Activated CD4-positive, alpha-beta T cell treated with anti-CD3 and anti-CD28 coated beads for 36 hours (primary cell): ENCODE measurements around the gene FEM1A. TPM values are rescaled to one million over a fixed set of nuclear protein-coding genes. Genes with fewer than 3 reads are reported as not detected.
"Not testable (repeated sequence)": the region's sequence is repeated elsewhere in the genome, so short reads cannot be mapped to it uniquely, and the experiment has no call there.

Source experiments
- ATAC-seq: fragments of 200-7000 bp; cut with Tn5 transposase; one replicate; pipeline ENCODE4 v1.10.0; 2021; ENCODE audit warnings: mild to moderate bottlenecking, moderate library complexity
- CTCF ChIA-PET: fragments of 350-600 bp; sonication (Branson Sonifier 250); formaldehyde crosslinking; loops from one replicate; lab custom pipeline; 2021; ENCODE audit warnings: antibody characterized with exemption; lab: Charles Lee
- POLR2A ChIA-PET: fragments of 350-600 bp; sonication (Branson Sonifier 250); formaldehyde crosslinking; loops from one replicate; lab custom pipeline; 2021; ENCODE audit warnings: antibody characterized with exemption, inconsistent platforms; lab: Charles Lee
- DNase-seq: peaks from one replicate; pipeline ENCODE4 v3.0.0-alpha.2; 2020
- H3K27ac Mint-ChIP-seq: one replicate; pipeline ENCODE4 v1.8.0; 2021; ENCODE audit warnings: mixed read lengths
- H3K27me3 Mint-ChIP-seq: one replicate; pipeline ENCODE4 v1.8.0; 2021; ENCODE audit warnings: mixed read lengths
- H3K36me3 Mint-ChIP-seq: one replicate; pipeline ENCODE4 v1.8.0; 2021; ENCODE audit warnings: low read depth, mixed read lengths
- H3K4me1 Mint-ChIP-seq: one replicate; pipeline ENCODE4 v1.8.0; 2021; ENCODE audit warnings: mixed read lengths
- H3K4me3 Mint-ChIP-seq: one replicate; pipeline ENCODE4 v1.8.0; 2021; ENCODE audit warnings: mild to moderate bottlenecking, moderate library complexity, mixed read lengths
- H3K9me3 Mint-ChIP-seq: one replicate; pipeline ENCODE4 v1.8.0; 2021; ENCODE audit warnings: low read depth, mixed read lengths
- intact Hi-C, 2 experiments: fragments of 100-400 bp; cut with DNase I in 1 of 2; cut with micrococcal nuclease in 1 of 2; formaldehyde crosslinking; loops; one replicate each; pipeline versions ENCODE4 v1.14.2 to v1.15.1; 2022 to 2024; cut with DNase I, micrococcal nuclease
- total RNA-seq, 2 experiments: library from RNA; stranded (reverse); gene quantifications; one replicate each; pipeline ENCODE4 v1.2.3, GENCODE V29; 2021

FEM1A gene
- total RNA-seq, 2 experiments from 2014 or later: 9.2 to 10.6 TPM

GRCh38 chr19:4815426-4816201 is 24.1 kb downstream of the FEM1A start:
- peak overlapping the region; percentile 77 for H3K27ac Mint-ChIP-seq
- peaks cover 22% of the 10 kb centered on the region for H3K36me3 Mint-ChIP-seq
- ChIA-PET POLR2A (no interaction called here), CTCF (interaction anchor here (0.8 kb wide), 1 partner anchor 101 kb away, joined by 5 read pairs; no protein-coding TSS in a partner anchor)
- H3K4me3 Mint-ChIP-seq: peak overlapping the region; percentile 55
- peaks cover 26% of the 10 kb centered on the region for H3K4me1 Mint-ChIP-seq
- no peaks in the 10 kb centered on the region for H3K27me3 Mint-ChIP-seq
- DNase-seq: peak; percentile 84
- peak; percentile 87 for ATAC-seq
- intact Hi-C loops: loop anchor here (1.0 to 2.0 kb wide), 4 partner anchors 15 to 153 kb away; partner anchors contain the start of genes TICAM1 (in 2 of the 2), FEM1A (in 1 of the 2) and KDM4B (in 1 of the 2)
- no peaks in the 10 kb centered on the region for H3K9me3 Mint-ChIP-seq

- Mint-ChIP-seq H3K9me3 (no peaks in the 10 kb centered on the region), H3K27me3 (no peaks in the 10 kb centered on the region), H3K4me3 (no peak overlapping the region), H3K27ac (no peak overlapping the region), H3K4me1 (peaks cover 26% of the 10 kb centered on the region), H3K36me3 (peaks cover 22% of the 10 kb centered on the region)
- DNase-seq (no peak), ATAC-seq (no peak)
- intact Hi-C loops: no loop called here
- ChIA-PET CTCF (interaction anchor here (0.8 to 1.0 kb wide), 2 partner anchors 38 to 100 kb away, joined by 3 to 5 read pairs; no protein-coding TSS in a partner anchor), POLR2A (interaction anchor here (0.9 kb wide), 1 partner anchor 49 kb away, joined by 3 read pairs; no protein-coding TSS in a partner anchor)
These were observed 24.8 kb downstream of the FEM1A start for GRCh38 chr19:4816202-4816949.

- CTCF ChIA-PET: interaction anchor here (0.6 to 3.3 kb wide), 6 partner anchors 7 to 215 kb away, joined by 3 to 24 read pairs (median 3); no protein-coding TSS in a partner anchor
- DNase-seq (no peak), ATAC-seq (no peak)
- intact Hi-C loops: no loop called here
- no peaks in the 10 kb centered on the region for H3K27me3 Mint-ChIP-seq
- H3K4me1 Mint-ChIP-seq: peaks cover 22% of the 10 kb centered on the region
- no peak overlapping the region for H3K27ac Mint-ChIP-seq
- H3K4me3 Mint-ChIP-seq: no peak overlapping the region
- no peaks in the 10 kb centered on the region for H3K9me3 Mint-ChIP-seq
- POLR2A ChIA-PET: interaction anchor here (0.9 kb wide), 1 partner anchor 48 kb away, joined by 3 read pairs; no protein-coding TSS in a partner anchor
- peaks cover 22% of the 10 kb centered on the region for H3K36me3 Mint-ChIP-seq
These were observed 25.4 kb downstream of the FEM1A start for GRCh38 chr19:4816950-4817278.

- no peaks in the 10 kb centered on the region for H3K27me3 Mint-ChIP-seq
- no peak overlapping the region for H3K27ac Mint-ChIP-seq
- DNase-seq (no peak), ATAC-seq (no peak)
- peaks cover 23% of the 10 kb centered on the region for H3K36me3 Mint-ChIP-seq
- H3K9me3 Mint-ChIP-seq: no peaks in the 10 kb centered on the region
- peaks cover 18% of the 10 kb centered on the region for H3K4me1 Mint-ChIP-seq
- H3K4me3 Mint-ChIP-seq: no peak overlapping the region
- POLR2A ChIA-PET: interaction anchor here (0.7 to 0.9 kb wide), 2 partner anchors 47 to 723 kb away, joined by 3 read pairs; no protein-coding TSS in a partner anchor
- intact Hi-C loops: no loop called here
- CTCF ChIA-PET: interaction anchor here (0.6 to 3.3 kb wide), 5 partner anchors 8 to 214 kb away, joined by 3 to 24 read pairs (median 3); no protein-coding TSS in a partner anchor
These were observed 26.1 kb downstream of the FEM1A start for GRCh38 chr19:4817467-4818277.

- Mint-ChIP-seq H3K36me3 (peaks cover 21% of the 10 kb centered on the region), H3K27me3 (no peaks in the 10 kb centered on the region), H3K9me3 (no peaks in the 10 kb centered on the region), H3K4me1 (no peaks in the 10 kb centered on the region), H3K27ac (peak overlapping the region; percentile 6), H3K4me3 (no peak overlapping the region)
- CTCF ChIA-PET: no interaction called here
- POLR2A ChIA-PET: no interaction called here
- no peak for DNase-seq
- intact Hi-C loops: no loop called here
- no peak for ATAC-seq
These were observed 29.7 kb downstream of the FEM1A start for GRCh38 chr19:4821265-4821664.

- H3K4me1 Mint-ChIP-seq, POLR2A ChIA-PET, intact Hi-C loops, H3K9me3 Mint-ChIP-seq, H3K27me3 Mint-ChIP-seq, H3K4me3 Mint-ChIP-seq, DNase-seq, H3K27ac Mint-ChIP-seq, ATAC-seq: not testable (repeated sequence)
- CTCF ChIA-PET: interaction anchor here (0.6 to 2.8 kb wide), 3 partner anchors 13 to 29 kb away, joined by 5 to 21 read pairs (median 9); no protein-coding TSS in a partner anchor
- peaks cover 11% of the 10 kb centered on the region for H3K36me3 Mint-ChIP-seq
These were observed 30.8 kb downstream of the FEM1A start for GRCh38 chr19:4822354-4822753.

GRCh38 chr19:4823577-4823976 is 32.0 kb downstream of the FEM1A start:
- H3K36me3 Mint-ChIP-seq: peaks cover 9% of the 10 kb centered on the region
- H3K27me3 Mint-ChIP-seq: no peaks in the 10 kb centered on the region
- no peaks in the 10 kb centered on the region for H3K9me3 Mint-ChIP-seq
- no peak overlapping the region for H3K4me3 Mint-ChIP-seq
- ATAC-seq (no peak), DNase-seq (no peak)
- no peak overlapping the region for H3K27ac Mint-ChIP-seq
- POLR2A ChIA-PET: no interaction called here
- intact Hi-C loops: no loop called here
- CTCF ChIA-PET: interaction anchor here (0.5 to 2.8 kb wide), 5 partner anchors 10 to 747 kb away, joined by 3 to 21 read pairs (median 4); partner anchors contain the start of gene FEM1A
- H3K4me1 Mint-ChIP-seq: peaks cover 2% of the 10 kb centered on the region

GRCh38 chr19:4829001-4829712 is 37.6 kb downstream of the FEM1A start:
- peak overlapping the region; percentile 85 for H3K4me3 Mint-ChIP-seq
- no peaks in the 10 kb centered on the region for H3K9me3 Mint-ChIP-seq
- intact Hi-C loops: no loop called here
- ATAC-seq (no peak), DNase-seq (no peak)
- ChIA-PET CTCF (interaction anchor here (0.7 to 4.7 kb wide), 6 partner anchors 11 to 83 kb away, joined by 3 to 24 read pairs (median 8); partner anchors contain the start of gene FEM1A), POLR2A (interaction anchor here (0.7 kb wide), 1 partner anchor 281 kb away, joined by 4 read pairs; no protein-coding TSS in a partner anchor)
- H3K27me3 Mint-ChIP-seq: no peaks in the 10 kb centered on the region
- peaks cover 22% of the 10 kb centered on the region for H3K4me1 Mint-ChIP-seq
- H3K27ac Mint-ChIP-seq: peak overlapping the region; percentile 80
- peaks cover 15% of the 10 kb centered on the region for H3K36me3 Mint-ChIP-seq

- CTCF ChIA-PET: interaction anchor here (0.5 to 3.5 kb wide), 8 partner anchors 10 to 1132 kb away, joined by 3 to 23 read pairs (median 4); partner anchors contain the start of gene FEM1A
- Mint-ChIP-seq H3K27me3 (no peaks in the 10 kb centered on the region), H3K9me3 (no peaks in the 10 kb centered on the region), H3K36me3 (peaks cover 15% of the 10 kb centered on the region), H3K27ac (peak overlapping the region; percentile 87), H3K4me1 (peaks cover 22% of the 10 kb centered on the region), H3K4me3 (peak overlapping the region; percentile 85)
- DNase-seq (no peak), ATAC-seq (no peak)
- POLR2A ChIA-PET: no interaction called here
- intact Hi-C loops: loop anchor here in 1 of 2 experiments (2.0 kb wide), 1 partner anchor 16 kb away; no protein-coding TSS in a partner anchor
These were observed 38.8 kb downstream of the FEM1A start for GRCh38 chr19:4830332-4830731.

GRCh38 chr19:4830768-4831265 is 39.3 kb downstream of the FEM1A start:
- H3K4me1 Mint-ChIP-seq: peaks cover 22% of the 10 kb centered on the region
- no peaks in the 10 kb centered on the region for H3K9me3 Mint-ChIP-seq
- no peaks in the 10 kb centered on the region for H3K27me3 Mint-ChIP-seq
- H3K27ac Mint-ChIP-seq: peak overlapping the region; percentile 87
- ChIA-PET POLR2A (no interaction called here), CTCF (interaction anchor here (0.5 to 3.5 kb wide), 8 partner anchors 10 to 1132 kb away, joined by 3 to 23 read pairs (median 4); partner anchors contain the start of gene FEM1A)
- no peak for ATAC-seq
- H3K4me3 Mint-ChIP-seq: peak overlapping the region; percentile 85
- intact Hi-C loops: loop anchor here (1.0 to 2.0 kb wide), 4 partner anchors 16 to 161 kb away; partner anchors contain the start of genes MYDGF (in 1 of the 2) and PLIN3 (in 1 of the 2)
- H3K36me3 Mint-ChIP-seq: peaks cover 15% of the 10 kb centered on the region
- no peak for DNase-seq
